Esophagus (tissue), 2 donors: ENCODE data around the gene SLCO2A1. TPM values are rescaled to one million over a fixed set of nuclear protein-coding genes. Genes with fewer than 3 reads are reported as not detected.

Experiments used
- H3K27ac ChIP-seq, 2 donors: one replicate each; pipeline ENCODE4 v1.5.1; 2013; ENCODE audit warnings: low read depth in 2 of 2, mild to moderate bottlenecking in 2 of 2, inconsistent platforms in 1 of 2, low read length in 1 of 2, moderate library complexity in 1 of 2
- H3K27me3 ChIP-seq, 2 donors: one replicate each; pipeline ENCODE4 v1.6.1; 2013; ENCODE audit warnings: low read length in 2 of 2, control low read depth in 1 of 2, mild to moderate bottlenecking in 1 of 2; ENCODE audit not compliant: insufficient read depth in 2 of 2, control insufficient read depth in 1 of 2
- H3K36me3 ChIP-seq, 2 donors: one replicate each; pipeline ENCODE4 v1.6.1; 2013; ENCODE audit warnings: low read length in 1 of 2; ENCODE audit not compliant: control insufficient read depth in 2 of 2, insufficient read depth in 2 of 2
- H3K4me1 ChIP-seq, 2 donors: one replicate each; pipeline ENCODE4 v1.6.1; 2013; ENCODE audit warnings: low read length in 1 of 2; ENCODE audit not compliant: control insufficient read depth in 2 of 2, insufficient read depth in 2 of 2
- H3K4me3 ChIP-seq, 2 donors: one replicate each; pipeline ENCODE4 v1.5.1; 2013; ENCODE audit warnings: low read length in 2 of 2, mild to moderate bottlenecking in 2 of 2, low read depth in 1 of 2, moderate library complexity in 1 of 2
- H3K9me3 ChIP-seq, 2 donors: one replicate each; pipeline ENCODE4 v1.6.1; 2013; ENCODE audit warnings: mild to moderate bottlenecking in 2 of 2, low read depth in 1 of 2, low read length in 1 of 2, moderate library complexity in 1 of 2; ENCODE audit not compliant: control insufficient read depth in 2 of 2, insufficient read depth in 1 of 2
- WGBS, 2 donors: extraction: QIAGEN DNeasy Blood & Tissue Kit; methylation state at CpG; one replicate each; pipeline ENCODE4 v1.1.7; 2013; 5-methylcytosine and 5-hydroxymethylcytosine counted together
- polyA plus RNA-seq, 2 donors: library from polyadenylated mRNA; stranded (reverse); fragments of 200-250 nt; gene quantifications; one replicate each; pipeline ENCODE4 v1.2.3, GENCODE V29; 2013
- donor health status: healthy with polysubstance abuse.
- donor health status: Bipolar disorder and iron deficiency.

SLCO2A1 gene
- polyA plus RNA-seq, 2 donors, result 4.9 to 6.2 TPM

DNA sequence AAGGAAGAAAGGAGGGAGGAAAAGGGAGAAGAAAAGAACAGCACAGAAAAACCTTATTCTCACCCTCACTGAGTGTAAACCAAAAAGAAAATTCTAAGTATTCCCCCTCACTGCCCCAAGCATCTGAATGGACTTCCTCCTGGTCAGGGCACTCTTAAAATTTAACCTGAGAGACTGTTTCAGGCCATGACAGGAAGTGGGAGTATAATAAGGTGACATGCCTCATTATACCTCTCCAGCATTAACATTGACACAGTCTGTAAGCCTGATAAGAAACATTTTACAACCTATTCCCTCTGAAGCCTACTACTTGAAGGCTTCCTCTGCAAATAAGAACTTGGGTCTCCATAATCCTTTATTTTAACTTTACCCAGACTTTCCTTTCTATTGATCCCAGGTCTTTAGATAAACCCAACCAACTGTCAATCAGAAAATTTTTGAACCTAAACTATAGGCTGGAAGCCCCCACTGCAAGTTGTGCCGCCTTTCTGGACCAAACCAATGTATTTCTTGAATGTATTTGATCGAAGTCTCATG is 41.7 kb downstream of the SLCO2A1 start:
- no peak overlapping the region for H3K4me3 ChIP-seq
- peaks cover 0 to 7% of the 10 kb centered on the region in 2 donors for H3K4me1 ChIP-seq
- H3K27ac ChIP-seq, result no peak overlapping the region
- no peaks in the 10 kb centered on the region for H3K36me3 ChIP-seq
- WGBS, 2 donors, result 89 to 96% methylated on average over 2 of the region's 2 CpGs
- no peaks in the 10 kb centered on the region for H3K9me3 ChIP-seq
- no peaks in the 10 kb centered on the region for H3K27me3 ChIP-seq

DNA sequence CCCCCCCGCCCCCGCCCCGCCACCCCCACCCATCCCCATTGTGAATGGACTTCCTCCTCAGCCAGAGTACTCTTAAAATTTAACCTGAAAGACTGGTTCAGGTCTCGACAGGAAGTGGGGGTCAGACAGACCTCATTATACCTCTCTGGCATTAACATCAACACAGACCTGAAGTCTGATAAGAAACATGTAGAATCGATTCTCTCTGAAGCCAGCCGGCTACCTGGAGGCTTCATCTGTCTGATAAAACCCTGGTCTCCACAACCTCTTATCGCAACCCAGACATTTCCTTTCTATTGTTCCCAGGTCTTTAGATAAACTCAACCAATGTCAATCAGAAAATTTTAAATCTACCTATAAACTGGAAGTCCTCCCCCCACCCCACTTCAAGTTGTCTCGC is 42.6 kb downstream of the SLCO2A1 start:
- no peaks in the 10 kb centered on the region for H3K27me3 ChIP-seq
- no peak overlapping the region for H3K4me3 ChIP-seq
- H3K27ac ChIP-seq, result no peak overlapping the region
- peaks cover 0 to 7% of the 10 kb centered on the region in 2 donors for H3K4me1 ChIP-seq
- H3K36me3 ChIP-seq, result no peaks in the 10 kb centered on the region
- no peaks in the 10 kb centered on the region for H3K9me3 ChIP-seq
- WGBS, 2 donors, result 35 to 55% methylated on average over 8 of the region's 8 CpGs

- no peak overlapping the region for H3K4me3 ChIP-seq
- H3K4me1 ChIP-seq, result peaks cover 0 to 2% of the 10 kb centered on the region in 2 donors
- H3K36me3 ChIP-seq, result no peaks in the 10 kb centered on the region
- H3K27ac ChIP-seq, result no peak overlapping the region
- H3K27me3 ChIP-seq, result no peaks in the 10 kb centered on the region
- H3K9me3 ChIP-seq, result no peaks in the 10 kb centered on the region
- WGBS, 2 donors, result 45 to 52% methylated on average over 6 of the region's 6 CpGs
Measured at GRCh38 chr3:133986311-133986710, 43.4 kb downstream of the SLCO2A1 start.

- H3K27ac ChIP-seq, result no peak overlapping the region
- no peaks in the 10 kb centered on the region for H3K27me3 ChIP-seq
- 84 to 88% methylated on average over 7 of the region's 7 CpGs for WGBS, 2 donors
- no peaks in the 10 kb centered on the region for H3K9me3 ChIP-seq
- H3K4me1 ChIP-seq, result no peaks in the 10 kb centered on the region
- no peak overlapping the region for H3K4me3 ChIP-seq
- no peaks in the 10 kb centered on the region for H3K36me3 ChIP-seq
Measured at GRCh38 chr3:133984975-133985374, 44.8 kb downstream of the SLCO2A1 start.

DNA sequence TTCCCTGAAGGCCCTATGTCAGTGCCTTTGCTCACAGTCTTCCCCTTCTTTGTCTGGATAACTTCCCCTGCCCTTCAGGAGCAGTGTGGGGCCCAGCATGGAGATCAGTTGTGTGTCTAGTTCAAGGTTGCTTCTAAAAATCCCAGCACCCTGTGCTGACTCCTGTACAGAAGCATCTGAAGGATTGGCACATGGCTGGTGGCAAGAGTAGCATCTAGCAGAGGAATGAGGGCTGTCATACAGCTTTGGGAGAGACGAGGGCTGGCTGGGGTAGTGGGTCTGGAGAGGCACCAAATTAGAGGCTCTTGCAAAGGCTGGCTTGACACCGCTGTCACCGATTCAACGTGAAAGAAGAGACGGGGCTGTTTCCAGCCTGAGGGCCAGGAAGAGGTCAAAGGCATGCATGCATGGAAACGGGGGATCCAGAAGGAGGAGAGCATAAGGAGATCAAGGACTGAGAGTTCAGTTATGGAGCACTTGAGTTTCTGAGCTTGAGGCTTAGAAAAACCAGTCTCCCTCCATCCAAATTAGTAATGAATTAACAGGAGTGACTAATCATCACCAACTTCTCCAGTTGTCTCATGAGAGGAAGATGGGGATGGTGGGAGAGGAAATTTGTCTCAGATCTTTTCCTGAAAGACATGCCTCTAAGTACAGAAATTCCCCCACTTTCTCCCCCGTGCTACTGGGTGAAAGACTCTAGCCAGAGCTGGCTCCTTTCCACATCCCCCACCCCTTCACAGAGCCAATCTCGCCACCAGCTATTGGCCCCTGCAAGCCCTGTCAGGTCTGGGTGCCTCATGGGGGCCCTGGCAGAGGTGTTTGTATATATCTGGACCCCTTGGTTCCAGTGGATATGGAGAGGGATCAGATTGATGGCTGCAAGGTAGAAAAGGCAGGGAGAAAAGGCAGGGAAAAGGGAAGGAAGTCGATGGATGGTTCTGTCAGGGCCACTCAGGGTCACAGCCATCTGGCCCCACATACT is 45.9 kb downstream of the SLCO2A1 start:
- Histone ChIP-seq H3K27ac (no peak overlapping the region), H3K9me3 (no peaks in the 10 kb centered on the region)
- WGBS, 2 donors, result 85% methylated on average over 9 of the region's 9 CpGs

DNA sequence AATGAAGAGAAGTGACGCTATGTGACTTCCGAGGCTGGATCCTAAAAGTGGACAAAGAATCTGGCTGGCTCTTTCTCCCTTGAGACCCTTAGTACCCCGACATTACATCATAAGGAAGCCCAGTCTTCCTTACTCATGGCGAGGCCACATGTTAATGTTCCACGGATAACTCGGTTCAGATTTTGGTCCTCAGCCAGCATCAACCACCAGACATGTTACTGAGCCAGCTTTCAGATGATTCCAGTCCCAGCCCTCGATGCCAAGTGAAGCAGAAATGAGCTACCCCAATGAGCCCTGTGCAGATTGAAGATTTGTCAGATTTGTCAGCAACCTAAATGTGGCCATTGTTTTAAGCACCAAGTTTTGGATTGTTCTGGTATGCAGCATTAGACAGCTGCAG is 46.6 kb downstream of the SLCO2A1 start:
- no peaks in the 10 kb centered on the region for H3K27me3 ChIP-seq
- no peak overlapping the region for H3K4me3 ChIP-seq
- no peaks in the 10 kb centered on the region for H3K9me3 ChIP-seq
- no peak overlapping the region for H3K27ac ChIP-seq
- 78 to 88% methylated on average over 7 of the region's 7 CpGs for WGBS, 2 donors
- no peaks in the 10 kb centered on the region for H3K4me1 ChIP-seq
- H3K36me3 ChIP-seq, result no peaks in the 10 kb centered on the region

More for the DNA sequence above, 45.9 kb downstream of the SLCO2A1 start:
- H3K4me1 ChIP-seq, result no peaks in the 10 kb centered on the region
- no peaks in the 10 kb centered on the region for H3K27me3 ChIP-seq
- no peak overlapping the region for H3K4me3 ChIP-seq
- no peaks in the 10 kb centered on the region for H3K36me3 ChIP-seq

DNA sequence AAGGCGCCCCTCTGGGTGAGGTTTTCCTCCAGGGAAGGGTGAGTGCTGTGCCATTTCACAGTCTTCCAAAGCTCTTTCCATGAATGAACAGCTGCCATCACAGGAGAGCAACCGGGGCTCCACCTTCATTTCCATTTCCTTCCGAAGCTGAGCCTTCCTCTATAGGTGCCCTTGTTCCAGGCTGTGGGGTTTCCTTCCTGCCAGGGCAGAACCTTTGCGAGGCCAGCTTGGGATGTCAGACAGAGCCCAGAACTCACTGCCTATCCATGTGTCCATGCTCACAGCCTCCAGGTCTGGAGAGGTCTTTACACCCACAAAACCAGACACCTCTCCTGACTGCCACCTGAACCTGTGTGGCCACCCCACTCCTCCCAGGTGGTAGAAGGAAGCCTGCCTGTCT is 49.2 kb downstream of the SLCO2A1 start:
- Histone ChIP-seq H3K4me3 (no peak overlapping the region), H3K36me3 (no peaks in the 10 kb centered on the region), H3K27ac (no peak overlapping the region), H3K4me1 (no peaks in the 10 kb centered on the region), H3K9me3 (no peaks in the 10 kb centered on the region), H3K27me3 (no peaks in the 10 kb centered on the region)
- 85 to 95% methylated on average over 4 of the region's 4 CpGs for WGBS, 2 donors

GRCh38 chr3:133980035-133980434 is 49.7 kb downstream of the SLCO2A1 start:
- no peak overlapping the region for H3K4me3 ChIP-seq
- H3K27me3 ChIP-seq, result no peaks in the 10 kb centered on the region
- no peak overlapping the region for H3K27ac ChIP-seq
- H3K36me3 ChIP-seq, result no peaks in the 10 kb centered on the region
- H3K9me3 ChIP-seq, result no peaks in the 10 kb centered on the region
- 93 to 96% methylated on average over 2 of the region's 2 CpGs for WGBS, 2 donors
- no peaks in the 10 kb centered on the region for H3K4me1 ChIP-seq

GRCh38 chr3:133979553-133979952 is 50.2 kb downstream of the SLCO2A1 start:
- H3K36me3 ChIP-seq, result no peaks in the 10 kb centered on the region
- no peaks in the 10 kb centered on the region for H3K4me1 ChIP-seq
- WGBS, 2 donors, result 52 to 53% methylated on average over 7 of the region's 7 CpGs
- H3K27me3 ChIP-seq, result no peaks in the 10 kb centered on the region
- no peak overlapping the region for H3K4me3 ChIP-seq
- no peaks in the 10 kb centered on the region for H3K9me3 ChIP-seq
- no peak overlapping the region for H3K27ac ChIP-seq
